Stimulated activated naive CD4-positive, alpha-beta T cell treated with Interleukin-2 at 50 U/mL for 16 hours (primary cell): ENCODE results near the gene COX11.

ENCODE experiments used
- DNase-seq: peaks from one replicate; lab custom pipeline; 2025; lab: John Stamatoyannopoulos, UW

COX11 gene

DNA sequence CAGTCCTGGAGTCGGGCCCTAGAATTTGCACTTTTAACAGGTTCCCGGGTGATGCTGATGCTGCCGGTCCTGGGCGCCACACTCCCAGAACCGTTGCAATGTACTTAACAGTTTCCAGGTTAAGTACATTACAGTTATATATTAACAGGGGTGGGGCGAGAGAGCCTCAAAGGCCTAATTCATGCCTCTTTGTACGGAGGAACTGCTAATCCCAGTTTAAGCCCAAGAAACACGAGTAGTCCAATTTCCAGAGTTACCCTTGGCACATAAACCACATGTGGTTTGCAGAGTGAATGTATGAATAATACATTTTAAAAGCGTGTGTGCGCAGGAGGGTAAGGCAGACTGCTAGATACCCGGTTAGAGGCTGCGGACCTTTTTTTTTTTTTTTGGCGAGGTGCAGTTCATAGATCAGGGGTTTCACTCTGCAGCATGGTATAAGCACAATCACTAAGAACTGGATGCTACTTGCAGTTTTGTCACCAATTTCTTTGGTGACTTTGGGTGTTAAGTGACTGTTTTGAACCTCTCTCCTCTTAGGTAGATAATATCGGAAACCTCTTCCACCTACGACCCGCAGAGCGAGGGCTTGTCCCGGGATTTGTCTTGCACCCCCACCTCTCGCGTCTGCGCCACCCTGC, 713 bp downstream of the COX11 start:
- no peak for DNase-seq

DNA sequence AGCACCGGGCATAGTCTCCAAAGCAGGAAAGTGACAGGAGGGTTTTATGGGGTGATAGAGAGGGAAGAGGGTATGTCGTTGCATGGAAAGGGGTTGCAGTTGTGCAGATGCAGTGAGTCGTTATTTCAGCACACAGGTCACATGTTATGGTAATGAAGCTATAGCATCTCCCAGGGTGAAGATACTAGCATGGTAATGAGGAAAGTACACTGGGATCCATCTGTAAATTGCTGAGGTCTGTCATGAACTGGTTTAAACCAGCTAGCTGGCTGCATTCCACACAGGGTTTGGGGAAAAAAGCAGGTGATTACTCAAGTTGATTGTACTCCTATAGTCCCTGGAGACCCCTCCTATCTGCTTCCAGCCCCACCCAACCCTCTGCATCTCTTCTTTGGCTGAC, 11.7 kb downstream of the COX11 start:
- DNase-seq, result no peak

DNA sequence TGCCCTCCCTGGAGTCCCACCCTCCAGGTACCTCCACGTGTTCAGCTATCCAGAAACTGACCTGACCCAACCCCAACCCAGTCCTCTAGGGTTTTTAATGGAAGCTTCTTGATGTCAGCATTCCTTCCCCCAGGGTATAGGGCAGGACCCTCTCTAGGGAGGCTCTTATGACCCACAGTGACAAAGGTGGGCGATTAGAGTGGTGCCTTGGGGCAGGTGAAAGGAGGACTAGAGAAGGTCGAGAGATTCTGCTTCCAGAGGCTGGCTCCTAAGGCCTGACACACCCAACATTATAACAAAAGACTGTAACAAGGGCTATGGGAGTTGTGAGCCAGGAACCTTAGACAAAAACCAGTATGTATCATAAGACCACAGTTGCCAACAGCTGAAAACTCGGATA, 17.2 kb downstream of the COX11 start:
- DNase-seq, result no peak

DNA sequence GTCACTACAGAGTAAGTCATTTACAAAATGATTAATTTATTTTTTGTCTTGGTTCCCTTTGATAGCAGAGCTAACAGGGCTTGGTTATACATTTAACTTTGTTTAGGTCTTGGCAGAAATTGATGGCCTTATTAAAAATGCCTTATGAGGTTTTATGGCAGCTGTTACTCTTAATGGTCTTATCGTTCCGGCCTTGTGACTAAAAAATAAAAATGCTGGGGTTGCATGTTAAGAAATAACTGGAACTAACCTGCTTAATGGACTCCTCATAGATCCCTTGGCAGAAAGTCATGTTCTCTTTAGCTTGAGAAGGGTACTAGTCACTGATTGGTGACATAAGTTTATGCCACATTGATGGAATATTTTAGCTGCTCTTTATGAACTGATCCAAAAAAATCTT, 18.3 kb downstream of the COX11 start:
- no peak for DNase-seq

DNA sequence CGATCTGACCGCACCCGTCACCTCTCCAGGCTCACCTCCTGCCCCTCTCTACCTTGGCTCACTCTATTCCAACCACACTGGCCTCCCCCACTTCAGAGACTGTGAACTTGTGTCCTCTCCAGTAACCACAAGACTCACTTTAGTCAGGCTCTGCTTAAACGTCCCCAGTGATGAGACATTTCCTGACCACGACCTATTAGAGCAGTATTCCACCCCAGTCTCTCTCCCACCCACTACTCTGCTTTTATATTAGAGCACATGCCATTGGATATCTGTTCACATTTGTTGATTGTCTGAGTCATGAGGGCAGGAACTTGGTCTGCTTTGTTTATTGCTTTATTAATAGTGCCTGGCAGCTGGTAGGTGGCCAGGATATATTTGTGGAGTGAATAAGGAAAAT, 20.1 kb downstream of the COX11 start:
- DNase-seq, result no peak

DNA sequence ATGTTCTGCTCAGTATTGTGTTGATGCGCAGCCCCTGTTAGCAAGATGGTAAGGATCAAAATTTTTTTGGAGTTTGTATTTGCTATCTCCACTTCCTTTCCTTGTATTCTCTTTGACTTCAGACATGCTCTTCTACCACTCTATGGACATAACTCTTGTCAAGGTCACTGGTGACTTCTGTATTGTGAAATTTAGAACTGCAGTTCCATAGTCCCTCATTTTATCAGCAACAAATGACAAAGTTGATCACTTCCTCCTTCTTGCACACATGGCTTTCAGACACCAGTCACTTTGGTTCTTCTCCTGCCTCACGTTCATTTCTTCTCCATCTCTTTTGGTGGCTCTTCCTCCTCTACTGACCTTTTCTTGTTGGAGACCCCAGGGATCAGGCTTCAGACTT, 21.1 kb downstream of the COX11 start:
- no peak for DNase-seq

DNA sequence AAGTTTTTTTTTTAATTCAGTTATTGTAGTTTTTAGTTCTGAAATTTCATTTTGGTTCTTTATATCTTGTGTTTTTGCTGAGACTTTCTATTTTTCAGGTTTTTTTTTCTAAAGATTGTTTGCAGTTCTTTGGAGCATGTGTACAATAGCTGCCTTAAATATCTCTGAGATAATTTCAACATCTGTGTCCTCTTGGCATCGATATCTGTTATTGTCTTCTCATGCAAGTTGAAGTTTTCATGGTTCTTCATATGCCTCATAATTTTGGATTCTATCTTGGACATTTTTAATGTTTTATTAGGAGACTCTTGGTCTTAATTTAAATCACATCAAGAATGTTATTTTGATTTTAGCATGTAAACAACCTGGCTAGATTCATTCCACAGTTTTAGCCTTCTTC, 22.8 kb downstream of the COX11 start:
- no peak for DNase-seq

DNA sequence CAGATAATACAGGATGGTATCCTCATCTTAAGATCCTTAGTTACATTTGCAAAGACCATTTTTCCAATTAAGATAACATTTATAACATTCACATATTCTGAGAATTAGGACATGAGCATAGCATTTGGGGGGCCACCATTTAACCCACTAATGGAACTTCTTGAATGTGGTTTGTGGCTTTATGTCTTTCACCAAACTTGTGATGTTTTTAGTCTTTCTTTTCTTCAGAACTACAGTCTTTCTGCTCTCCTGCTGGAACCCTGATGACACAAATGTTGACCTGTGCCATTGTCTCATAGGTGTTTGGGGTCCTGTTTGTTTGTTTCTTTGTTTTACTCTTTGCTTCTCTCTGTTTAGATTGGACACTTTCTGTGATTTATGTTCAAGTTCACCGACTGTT, 23.2 kb downstream of the COX11 start:
- DNase-seq, result no peak

DNA sequence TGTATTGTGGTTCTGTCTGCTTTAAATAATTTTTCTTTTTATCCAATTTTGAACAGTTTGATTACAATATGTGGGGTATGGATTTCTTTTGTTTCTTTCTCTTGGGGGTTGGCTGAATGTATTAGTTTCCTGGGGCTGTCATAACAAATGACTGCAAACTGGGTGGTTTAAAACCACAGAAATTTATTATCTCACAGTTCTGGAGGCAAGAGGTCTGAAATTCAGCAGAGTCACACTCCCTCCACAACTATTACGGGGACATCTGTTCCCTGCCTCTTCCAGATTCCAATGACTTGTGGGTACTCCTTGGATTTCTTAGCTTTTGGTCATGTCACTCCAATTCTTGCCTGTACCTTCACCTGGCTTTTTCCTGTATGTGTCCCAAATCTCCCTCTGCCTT, 23.7 kb downstream of the COX11 start:
- DNase-seq, result no peak

DNA sequence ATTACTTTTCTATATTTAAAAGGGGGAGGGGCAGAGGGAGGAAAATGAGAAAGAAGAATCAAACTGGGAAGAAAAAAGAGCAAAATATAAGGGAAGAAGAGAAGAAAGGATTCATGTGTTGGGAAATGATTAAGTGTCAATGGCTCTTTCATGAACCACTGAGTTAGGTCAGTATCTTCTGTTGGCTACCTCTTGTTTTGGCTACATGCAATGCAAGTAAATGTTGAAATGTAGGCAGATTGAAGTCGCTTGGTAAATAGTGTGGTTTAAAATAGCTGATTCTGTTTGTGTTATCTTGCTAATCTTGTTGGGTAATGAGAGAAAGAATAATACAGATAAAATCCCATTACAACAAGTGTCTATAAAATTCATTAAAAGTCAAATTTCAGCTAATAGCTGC, 27.2 kb downstream of the COX11 start:
- no peak for DNase-seq

DNA sequence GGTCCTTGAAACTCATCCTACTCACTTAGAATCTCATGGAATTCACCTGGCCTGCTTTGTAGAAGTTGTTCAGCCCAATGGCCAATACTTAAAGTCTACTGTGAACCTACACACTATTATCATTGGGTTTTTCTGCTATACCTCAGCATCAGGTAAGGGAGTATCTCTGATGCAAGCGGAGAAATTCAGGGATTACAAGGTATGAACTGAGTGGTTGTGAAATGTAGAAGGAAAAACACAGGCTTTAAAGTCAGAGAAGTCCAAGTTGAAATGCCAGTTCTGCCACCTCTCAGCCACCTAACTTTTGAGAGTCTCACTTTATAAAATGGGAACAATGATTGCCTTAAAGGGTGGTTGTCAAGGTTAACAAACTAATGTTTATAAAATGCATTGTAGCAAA, 31.0 kb downstream of the COX11 start:
- no peak for DNase-seq

DNA sequence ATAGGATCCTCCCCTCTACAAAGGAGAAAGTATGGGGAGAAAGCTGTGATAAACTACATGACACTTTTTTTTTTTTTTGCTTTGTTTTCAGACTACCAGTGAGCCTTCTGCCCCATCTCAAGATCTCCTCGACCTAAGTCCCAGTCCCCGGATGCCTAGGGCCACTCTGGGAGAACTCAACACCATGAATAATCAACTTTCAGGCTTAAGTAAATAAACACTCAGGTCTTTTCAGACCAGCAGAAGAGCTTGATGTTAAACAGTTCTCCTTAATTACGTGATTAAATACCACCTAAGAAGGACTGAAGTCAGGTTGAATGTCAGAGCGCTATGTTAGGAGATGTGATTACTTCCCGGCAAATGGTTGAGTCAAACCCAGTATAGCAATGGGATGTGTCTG, 31.4 kb downstream of the COX11 start:
- no peak for DNase-seq

DNA sequence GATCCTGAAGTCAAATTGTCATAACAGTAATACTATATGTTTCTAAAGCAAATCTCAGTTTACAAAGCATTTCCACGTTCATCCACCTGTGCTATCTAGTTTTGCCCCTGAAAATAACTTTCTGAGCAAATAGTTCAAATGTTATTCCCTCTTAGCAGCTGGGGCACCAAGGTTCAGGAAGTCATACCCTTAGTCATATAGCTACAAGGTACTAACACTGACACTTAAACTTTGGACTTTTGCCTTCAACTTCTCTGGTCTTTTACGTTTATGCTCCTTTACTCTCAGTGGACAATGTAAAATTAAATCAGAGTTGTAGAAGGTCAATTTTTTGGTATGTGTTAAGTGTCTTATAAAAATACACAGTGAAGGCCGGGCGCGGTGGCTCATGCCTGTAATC, 33.0 kb downstream of the COX11 start:
- DNase-seq, result no peak

DNA sequence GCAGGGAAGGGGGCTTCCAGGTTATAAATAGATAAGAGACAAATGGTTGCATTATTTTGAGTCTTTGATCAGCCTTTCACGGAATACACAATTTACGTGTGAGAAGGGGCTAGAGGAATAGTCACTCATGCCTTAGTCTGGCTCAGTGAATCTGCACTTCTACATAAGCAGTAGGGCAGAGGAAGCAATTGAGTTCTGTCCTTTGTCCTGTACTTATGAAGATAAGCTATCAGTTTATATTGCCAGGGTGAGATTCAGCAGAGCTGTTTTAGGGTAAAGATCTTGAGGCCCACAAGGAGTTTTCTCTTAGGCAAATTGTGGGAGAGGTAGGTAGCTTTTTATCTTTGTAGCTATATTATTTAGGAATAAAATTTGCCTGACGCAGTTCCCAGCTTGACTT, 34.5 kb downstream of the COX11 start:
- DNase-seq, result no peak

DNA sequence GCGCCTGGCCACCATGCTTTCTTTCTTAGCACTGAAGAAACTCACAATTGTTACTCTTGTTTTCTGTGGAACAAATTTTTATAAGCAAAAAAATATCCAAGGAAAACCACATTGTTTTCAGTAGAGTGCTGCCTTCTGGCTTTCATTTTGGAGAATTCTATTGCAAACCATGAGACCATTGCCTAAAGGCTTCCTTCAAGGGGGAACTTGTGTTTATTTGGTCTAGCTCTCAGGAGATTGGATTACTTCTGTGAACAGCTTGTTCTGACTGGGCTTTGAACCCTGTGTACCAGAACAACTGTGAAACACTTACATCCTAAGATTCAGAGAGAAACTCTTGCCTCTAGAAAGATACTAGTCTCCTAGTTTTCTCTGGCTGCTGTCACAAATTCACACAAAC, 35.7 kb downstream of the COX11 start:
- no peak for DNase-seq

DNA sequence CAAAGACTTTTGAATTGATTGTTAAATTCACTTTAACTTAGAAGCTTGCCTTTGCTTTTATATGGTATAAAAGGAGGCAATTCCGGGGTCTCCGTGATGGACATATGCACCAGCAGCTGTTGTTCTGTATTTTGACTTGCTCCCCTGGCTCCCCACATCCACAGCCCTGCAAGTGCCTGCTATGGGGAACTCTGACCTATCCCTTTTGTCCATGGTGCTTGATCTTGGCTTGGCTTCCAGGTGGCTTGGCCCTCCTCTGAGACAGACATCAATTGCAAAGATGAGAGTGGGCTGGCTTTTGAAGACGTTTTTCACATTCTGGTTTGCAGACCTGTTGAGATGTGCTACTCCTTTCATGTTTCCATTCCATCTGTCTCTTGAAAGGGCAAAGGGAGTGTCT, 40.9 kb downstream of the COX11 start:
- DNase-seq, result no peak

DNA sequence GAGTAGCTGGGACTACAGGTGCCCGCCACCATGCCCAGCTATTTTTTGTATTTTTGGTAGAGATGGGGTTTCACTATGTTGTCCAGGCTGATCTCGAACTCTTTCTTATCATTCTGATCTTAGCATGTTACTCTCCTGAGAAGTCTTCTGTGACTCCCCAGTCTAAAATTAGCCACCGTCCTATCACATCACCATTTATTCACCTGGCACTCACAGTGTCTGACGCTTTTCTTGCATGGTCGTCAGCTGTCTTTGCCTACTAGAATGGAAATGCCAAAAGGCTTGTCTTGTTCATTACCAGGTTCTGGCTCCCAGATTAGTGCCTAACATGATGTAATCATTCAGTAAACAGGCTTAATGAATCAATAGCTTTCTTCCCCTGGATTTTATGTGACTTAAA, 44.0 kb downstream of the COX11 start:
- DNase-seq, result no peak

DNA sequence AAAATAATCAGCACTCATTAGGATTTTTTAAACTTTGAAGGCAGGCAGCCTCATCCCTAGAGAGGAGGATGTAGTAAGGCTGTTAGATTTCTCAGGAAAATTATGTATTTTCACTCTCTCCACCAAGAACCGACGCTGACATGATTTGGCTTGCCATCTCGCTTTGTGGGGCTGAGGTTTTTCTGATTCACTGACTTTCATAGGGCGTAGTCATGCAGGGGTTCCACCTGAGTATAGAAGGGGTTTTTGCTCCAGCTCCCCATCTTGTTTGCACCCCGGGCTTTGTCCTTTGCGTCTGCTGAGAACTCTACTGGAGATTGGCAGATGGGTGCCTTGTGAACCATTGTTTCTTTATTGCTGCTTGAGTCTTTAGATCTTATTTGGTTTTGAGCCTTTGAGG, 47.6 kb downstream of the COX11 start:
- DNase-seq, result no peak

DNA sequence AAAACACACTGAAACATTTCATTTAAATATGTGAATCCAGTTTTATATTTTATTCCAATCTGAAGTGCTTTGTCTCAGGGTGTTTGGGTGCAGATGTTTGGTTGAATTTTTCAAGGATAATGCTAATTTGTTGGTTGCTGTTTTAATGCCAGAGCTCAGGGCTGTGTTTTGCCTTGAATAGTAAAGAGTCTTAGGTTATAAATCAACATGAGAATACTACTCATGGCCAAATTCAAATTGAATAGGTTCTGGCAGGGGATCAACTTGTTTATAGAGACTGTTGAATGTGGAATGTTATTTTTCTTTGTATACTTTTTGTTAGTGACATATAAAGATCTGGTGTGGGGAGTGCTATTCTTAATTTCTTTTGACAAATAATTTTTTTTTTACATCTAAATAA, 49.0 kb downstream of the COX11 start:
- no peak for DNase-seq

DNA sequence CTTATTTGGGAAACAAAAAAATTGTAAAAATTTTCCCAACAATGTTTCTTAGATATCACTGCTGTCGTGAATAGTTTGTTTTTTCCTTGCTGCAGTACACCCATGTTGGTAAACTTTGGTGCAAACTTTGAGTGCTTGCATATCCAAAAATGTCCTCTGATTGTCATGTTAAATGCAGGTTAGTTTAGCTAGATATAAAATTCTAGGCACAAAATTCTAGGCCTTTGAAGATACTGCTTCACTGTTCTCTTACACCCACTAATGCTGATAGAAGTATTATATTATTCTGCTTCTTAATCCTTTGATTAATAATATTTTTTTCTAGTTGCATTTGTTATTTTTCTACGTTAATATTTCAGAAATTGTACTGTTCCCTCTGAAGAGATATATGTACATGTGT, 51.7 kb downstream of the COX11 start:
- no peak for DNase-seq
